HG03097 (cell line): Measurements from ENCODE around the gene DYRK1A.
A peak's percentile ranks its signal among the peaks of the same experiment; 100 is the strongest.
"Not testable (repeated sequence)": the region's sequence is repeated elsewhere in the genome, so short reads cannot be mapped to it uniquely, and the experiment has no call there.

Experiments
- ATAC-seq: cut with Tn5 transposase; IDR thresholded peaks from one replicate; pipeline ENCODE4 v1.9.1; 2021; ENCODE audit not compliant: unreplicated experiment, low FRiP score

The DYRK1A gene

GRCh38 chr21:37516998-37517397 is 150.4 kb downstream of the DYRK1A start:
- ATAC-seq: no peak

GRCh38 chr21:37520801-37521200 is 154.2 kb downstream of the DYRK1A start:
- ATAC-seq: no peak

GRCh38 chr21:37521658-37522057 is 155.1 kb downstream of the DYRK1A start:
- ATAC-seq: no peak

GRCh38 chr21:37522641-37523295 is 156.2 kb downstream of the DYRK1A start:
- ATAC-seq: no peak

GRCh38 chr21:37524944-37525343 is 158.4 kb downstream of the DYRK1A start:
- not testable (repeated sequence) for ATAC-seq

GRCh38 chr21:37525810-37526209 is 159.2 kb downstream of the DYRK1A start:
- ATAC-seq: no peak

- ATAC-seq: no peak
These were observed 160.5 kb downstream of the DYRK1A start for GRCh38 chr21:37527103-37527502.

GRCh38 chr21:37527716-37528115 is 161.1 kb downstream of the DYRK1A start:
- no peak for ATAC-seq

GRCh38 chr21:37528150-37528937 is 161.8 kb downstream of the DYRK1A start:
- ATAC-seq: no peak

GRCh38 chr21:37529649-37530048 is 163.1 kb downstream of the DYRK1A start:
- no peak for ATAC-seq

GRCh38 chr21:37530901-37531351 is 164.4 kb downstream of the DYRK1A start:
- ATAC-seq: no peak

GRCh38 chr21:37531431-37531932 is 164.9 kb downstream of the DYRK1A start:
- no peak for ATAC-seq

- peak; percentile 64 for ATAC-seq
These were observed 166.6 kb downstream of the DYRK1A start for GRCh38 chr21:37532868-37533780.

GRCh38 chr21:37534431-37534830 is 167.9 kb downstream of the DYRK1A start:
- no peak for ATAC-seq

GRCh38 chr21:37535130-37535529 is 168.6 kb downstream of the DYRK1A start:
- ATAC-seq: no peak

GRCh38 chr21:37535672-37536071 is 169.1 kb downstream of the DYRK1A start:
- no peak for ATAC-seq

GRCh38 chr21:37536616-37537278 is 170.2 kb downstream of the DYRK1A start:
- ATAC-seq: no peak

- ATAC-seq: no peak
These were observed 170.9 kb downstream of the DYRK1A start for GRCh38 chr21:37537391-37537996.

- ATAC-seq: no peak
These were observed 172.5 kb downstream of the DYRK1A start for GRCh38 chr21:37538971-37539590.
